ENCODE data around the gene ACSF3.

GRCh38 chr16:89080196-89080853 lies 13.3 kb upstream of the ACSF3 start:
- TF ChIP-seq POLR2A (IDR thresholded peaks at IDR 0.05) (no peak), CTCF (IDR thresholded peaks at IDR 0.05) (no peak)
